Measurements from ENCODE around the gene LTB4R2.

DNA sequence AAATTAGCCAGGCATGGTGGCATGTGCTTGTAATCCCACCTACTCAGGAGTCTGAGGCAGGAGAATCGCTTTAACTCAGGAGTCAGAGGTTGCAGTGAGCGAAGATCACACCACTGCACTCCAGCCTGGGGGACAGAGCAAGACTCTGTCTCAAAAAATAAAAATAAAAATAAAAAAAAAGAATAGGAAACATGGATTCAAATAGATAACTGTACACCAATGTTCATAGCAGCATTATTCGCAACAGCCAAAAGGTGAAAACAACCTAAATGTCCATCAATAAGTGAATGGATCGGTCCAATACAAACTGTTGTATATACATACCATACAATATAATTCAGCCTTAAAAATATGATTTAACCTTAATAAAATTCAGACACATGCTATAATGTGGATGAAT, 32.9 kb downstream of the LTB4R2 start:
- TF ChIP-seq, protein P1, sequence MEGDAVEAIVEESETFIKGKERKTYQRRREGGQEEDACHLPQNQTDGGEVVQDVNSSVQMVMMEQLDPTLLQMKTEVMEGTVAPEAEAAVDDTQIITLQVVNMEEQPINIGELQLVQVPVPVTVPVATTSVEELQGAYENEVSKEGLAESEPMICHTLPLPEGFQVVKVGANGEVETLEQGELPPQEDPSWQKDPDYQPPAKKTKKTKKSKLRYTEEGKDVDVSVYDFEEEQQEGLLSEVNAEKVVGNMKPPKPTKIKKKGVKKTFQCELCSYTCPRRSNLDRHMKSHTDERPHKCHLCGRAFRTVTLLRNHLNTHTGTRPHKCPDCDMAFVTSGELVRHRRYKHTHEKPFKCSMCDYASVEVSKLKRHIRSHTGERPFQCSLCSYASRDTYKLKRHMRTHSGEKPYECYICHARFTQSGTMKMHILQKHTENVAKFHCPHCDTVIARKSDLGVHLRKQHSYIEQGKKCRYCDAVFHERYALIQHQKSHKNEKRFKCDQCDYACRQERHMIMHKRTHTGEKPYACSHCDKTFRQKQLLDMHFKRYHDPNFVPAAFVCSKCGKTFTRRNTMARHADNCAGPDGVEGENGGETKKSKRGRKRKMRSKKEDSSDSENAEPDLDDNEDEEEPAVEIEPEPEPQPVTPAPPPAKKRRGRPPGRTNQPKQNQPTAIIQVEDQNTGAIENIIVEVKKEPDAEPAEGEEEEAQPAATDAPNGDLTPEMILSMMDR (IDR thresholded peaks at IDR 0.05; ENCODE audit: low read length) = no peak
- no peak for TF ChIP-seq EZH2 (IDR thresholded peaks at IDR 0.05; ENCODE audit: borderline replicate concordance, low read length)

Measured in OCI-LY1 (cell line).